Measurements from ENCODE around the gene ZNF575. TPM values are rescaled to one million over a fixed set of nuclear protein-coding genes. Genes with fewer than 3 reads are reported as not detected.

The ZNF575 gene
- total and polyA plus RNA-seq, 9 donors, result 1.2 to 5.9 (median 2.8) TPM

GRCh38 chr19:43540381-43540780 lies 7.4 kb downstream of the ZNF575 start:
- Histone ChIP-seq H3K27me3 (no peaks in the 10 kb centered on the region), H3K36me3 (no peaks in the 10 kb centered on the region), H3K4me1 (ENCODE audit: insufficient read depth) (no peaks in the 10 kb centered on the region), H3K4me3 (no peak overlapping the region), H3K9me3 (no peaks in the 10 kb centered on the region), H3K27ac (no peak overlapping the region)
- TF ChIP-seq POLR2A (IDR thresholded peaks at IDR 0.05) (no peak), CTCF (IDR thresholded peaks at IDR 0.05) (no peak), EP300 (IDR thresholded peaks at IDR 0.05) (no peak)
- 94 to 96% (median 96%) methylated on average over 3 of the region's 3 CpGs for WGBS, 3 donors
- DNase-seq, result no peak
- intact Hi-C loops (cut with DNase I), result no loop called here

- no peaks in the 10 kb centered on the region for H3K36me3 ChIP-seq
- no peak for DNase-seq
- no peak overlapping the region for H3K4me3 ChIP-seq
- TF ChIP-seq POLR2A (IDR thresholded peaks at IDR 0.05) (no peak), CTCF (IDR thresholded peaks at IDR 0.05) (no peak), EP300 (IDR thresholded peaks at IDR 0.05) (no peak)
- no peaks in the 10 kb centered on the region for H3K27me3 ChIP-seq
- no peaks in the 10 kb centered on the region for H3K9me3 ChIP-seq
- intact Hi-C loops (cut with DNase I), result no loop called here
- whole genome bisulfite sequencing, 3 donors, result 92 to 96% (median 96%) methylated on average over 5 of the region's 5 CpGs
- no peak overlapping the region for H3K27ac ChIP-seq
- no peaks in the 10 kb centered on the region for H3K4me1 ChIP-seq (ENCODE audit: insufficient read depth)
Observed at GRCh38 chr19:43541920-43542650, 9.1 kb downstream of the ZNF575 start.

- H3K27ac ChIP-seq, result no peak overlapping the region
- no peak for TF ChIP-seq EP300 (IDR thresholded peaks at IDR 0.05)
- TF ChIP-seq CTCF (IDR thresholded peaks at IDR 0.05), result no peak
- TF ChIP-seq POLR2A (IDR thresholded peaks at IDR 0.05), result no peak
- no peak for DNase-seq
- no peaks in the 10 kb centered on the region for H3K9me3 ChIP-seq
- no peaks in the 10 kb centered on the region for H3K4me1 ChIP-seq (ENCODE audit: insufficient read depth)
- no peaks in the 10 kb centered on the region for H3K36me3 ChIP-seq
- 94 to 95% (median 95%) methylated on average over 9 of the region's 9 CpGs for WGBS, 3 donors
- H3K4me3 ChIP-seq, result no peak overlapping the region
- no peaks in the 10 kb centered on the region for H3K27me3 ChIP-seq
- intact Hi-C loops (cut with DNase I), result no loop called here
Observed at GRCh38 chr19:43544077-43544476, 11.1 kb downstream of the ZNF575 start.

GRCh38 chr19:43545276-43545675 lies 12.3 kb downstream of the ZNF575 start:
- 83 to 90% (median 86%) methylated on average over 5 of the region's 5 CpGs for WGBS, 3 donors
- Histone ChIP-seq H3K27ac (no peak overlapping the region), H3K9me3 (no peaks in the 10 kb centered on the region), H3K36me3 (no peaks in the 10 kb centered on the region), H3K4me3 (no peak overlapping the region), H3K4me1 (ENCODE audit: insufficient read depth) (no peaks in the 10 kb centered on the region), H3K27me3 (no peaks in the 10 kb centered on the region)
- intact Hi-C loops (cut with DNase I), result no loop called here
- no peak for DNase-seq
- TF ChIP-seq POLR2A (IDR thresholded peaks at IDR 0.05) (no peak), EP300 (IDR thresholded peaks at IDR 0.05) (no peak), CTCF (IDR thresholded peaks at IDR 0.05) (no peak)
